Tibial nerve (tissue), 4 donors: ENCODE results near the gene GBF1.

Experiments used
- EP300 ChIP-seq, 2 donors: sonication (generic); formaldehyde crosslinking; IDR thresholded peaks; one replicate each; pipeline ENCODE4 v1.6.1; 2017; ENCODE audit warnings: antibody characterized with exemption in 2 of 2, mild to moderate bottlenecking in 1 of 2
- POLR2A ChIP-seq, 2 donors: fragments of 450-650 bp; IDR thresholded peaks; one replicate each; pipeline ENCODE4 v1.6.1; 2017; ENCODE audit warnings: antibody characterized with exemption in 2 of 2, mild to moderate bottlenecking in 2 of 2, moderate library complexity in 2 of 2
- TF ChIP-seq, protein P1 (sequence below), 5 experiments: fragments of 200-600 bp in 3 of 5; fragments of 450-650 bp in 2 of 5; sonication (generic) in 3 of 5; IDR thresholded peaks; one replicate each; pipeline ENCODE4 v1.5.1; 2016 to 2019; ENCODE audit warnings: antibody characterized with exemption in 5 of 5, mild to moderate bottlenecking in 3 of 5, moderate library complexity in 2 of 5

DNA sequence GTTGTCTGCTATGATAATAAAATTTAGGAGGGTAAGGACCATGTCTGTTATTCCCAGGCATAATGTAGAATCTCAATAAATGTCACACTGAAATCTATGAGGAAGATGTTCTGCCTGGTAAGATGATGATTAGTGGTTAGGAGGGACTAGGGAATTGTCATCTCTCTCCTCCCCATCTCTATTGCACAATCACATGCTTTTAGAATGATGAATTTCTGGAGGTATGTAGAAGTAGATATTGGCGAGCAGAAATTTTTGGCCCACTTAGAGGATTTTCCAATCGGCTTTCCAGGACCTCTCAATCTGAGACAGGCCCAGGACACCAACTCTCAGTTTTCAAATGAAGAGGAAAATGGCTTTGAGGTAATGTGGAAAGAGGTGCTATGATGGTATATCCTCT is 2.0 kb upstream of the GBF1 start:
- TF ChIP-seq, protein P1, sequence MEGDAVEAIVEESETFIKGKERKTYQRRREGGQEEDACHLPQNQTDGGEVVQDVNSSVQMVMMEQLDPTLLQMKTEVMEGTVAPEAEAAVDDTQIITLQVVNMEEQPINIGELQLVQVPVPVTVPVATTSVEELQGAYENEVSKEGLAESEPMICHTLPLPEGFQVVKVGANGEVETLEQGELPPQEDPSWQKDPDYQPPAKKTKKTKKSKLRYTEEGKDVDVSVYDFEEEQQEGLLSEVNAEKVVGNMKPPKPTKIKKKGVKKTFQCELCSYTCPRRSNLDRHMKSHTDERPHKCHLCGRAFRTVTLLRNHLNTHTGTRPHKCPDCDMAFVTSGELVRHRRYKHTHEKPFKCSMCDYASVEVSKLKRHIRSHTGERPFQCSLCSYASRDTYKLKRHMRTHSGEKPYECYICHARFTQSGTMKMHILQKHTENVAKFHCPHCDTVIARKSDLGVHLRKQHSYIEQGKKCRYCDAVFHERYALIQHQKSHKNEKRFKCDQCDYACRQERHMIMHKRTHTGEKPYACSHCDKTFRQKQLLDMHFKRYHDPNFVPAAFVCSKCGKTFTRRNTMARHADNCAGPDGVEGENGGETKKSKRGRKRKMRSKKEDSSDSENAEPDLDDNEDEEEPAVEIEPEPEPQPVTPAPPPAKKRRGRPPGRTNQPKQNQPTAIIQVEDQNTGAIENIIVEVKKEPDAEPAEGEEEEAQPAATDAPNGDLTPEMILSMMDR (IDR thresholded peaks at IDR 0.05), result no peak
- TF ChIP-seq POLR2A (IDR thresholded peaks at IDR 0.05), result no peak
- TF ChIP-seq EP300 (IDR thresholded peaks at IDR 0.05), result peak in 1 of 2 donors; percentile 52
